GM23338 (cell line): Measurements from ENCODE around the gene LAMTOR1. TPM values are rescaled to one million over a fixed set of nuclear protein-coding genes. Genes with fewer than 3 reads are reported as not detected.

Experiments
- ATAC-seq: fragments of 200-7000 bp; cut with Tn5 transposase; 3 replicates; pipeline ENCODE4 v1.9.1; 2020
- DNase-seq: peaks from one replicate; pipeline ENCODE4 v3.0.0-alpha.2; 2015; ENCODE audit warnings: low spot score
- H2AFZ ChIP-seq: fragments of 200-600 bp; sonication (generic); 2 replicates; pipeline ENCODE4 v1.8.0; 2016; ENCODE audit warnings: antibody characterized with exemption, mild to moderate bottlenecking, moderate library complexity
- H3F3A ChIP-seq: fragments of 200-600 bp; sonication (generic); replicated peaks from 2 replicates; pipeline ENCODE4 v1.8.0; 2017; ENCODE audit warnings: antibody characterized with exemption, mixed run types, low read depth
- H3K27ac ChIP-seq: fragments of 200-600 bp; sonication (generic); 2 replicates; pipeline ENCODE4 v1.6.1; 2016; ENCODE audit warnings: low read depth
- H3K27me3 ChIP-seq: fragments of 200-600 bp; sonication (generic); 2 replicates; pipeline ENCODE4 v1.8.0; 2016; ENCODE audit warnings: mild to moderate bottlenecking, mixed run types, moderate library complexity; ENCODE audit not compliant: insufficient read depth
- H3K36me3 ChIP-seq: fragments of 200-600 bp; sonication (generic); 2 replicates; pipeline ENCODE4 v1.8.0; 2016; ENCODE audit warnings: mild to moderate bottlenecking; ENCODE audit not compliant: insufficient read depth
- H3K4me1 ChIP-seq: fragments of 200-600 bp; sonication (generic); 2 replicates; pipeline ENCODE4 v1.8.0; 2016; ENCODE audit warnings: mild to moderate bottlenecking, moderate library complexity; ENCODE audit not compliant: insufficient read depth
- H3K4me2 ChIP-seq: fragments of 200-600 bp; sonication (generic); 2 replicates; pipeline ENCODE4 v1.7.1; 2017; ENCODE audit warnings: mixed run types
- H3K4me3 ChIP-seq: fragments of 200-600 bp; sonication (generic); 2 replicates; pipeline ENCODE4 v1.6.1; 2016; ENCODE audit warnings: mixed run types
- H3K79me2 ChIP-seq: fragments of 200-600 bp; sonication (generic); replicated peaks from 2 replicates; pipeline ENCODE4 v1.8.0; 2017; ENCODE audit warnings: mild to moderate bottlenecking; ENCODE audit not compliant: insufficient read depth
- H3K9me2 ChIP-seq: fragments of 200-600 bp; sonication (generic); 2 replicates; pipeline ENCODE4 v1.8.0; 2017; ENCODE audit not compliant: insufficient read depth
- H4K20me1 ChIP-seq: fragments of 200-600 bp; sonication (generic); replicated peaks from 2 replicates; pipeline ENCODE4 v1.8.0; 2017; ENCODE audit warnings: mild to moderate bottlenecking; ENCODE audit not compliant: insufficient read depth
- H3K27ac Mint-ChIP-seq: 2 replicates; pipeline ENCODE4 v1.8.0; 2020; ENCODE audit warnings: inconsistent platforms, mild to moderate bottlenecking, moderate library complexity, mixed read lengths
- H3K27me3 Mint-ChIP-seq: 3 replicates; pipeline ENCODE4 v1.8.0; 2022; ENCODE audit warnings: low read depth, mild to moderate bottlenecking, moderate library complexity, mixed read lengths, inconsistent platforms; ENCODE audit not compliant: insufficient read depth, poor library complexity
- H3K36me3 Mint-ChIP-seq: 3 replicates; pipeline ENCODE4 v1.8.0; 2021; ENCODE audit warnings: low read depth, mild to moderate bottlenecking, inconsistent platforms, moderate library complexity, mixed read lengths
- H3K4me1 Mint-ChIP-seq: 3 replicates; pipeline ENCODE4 v1.8.0; 2020; ENCODE audit warnings: mild to moderate bottlenecking, inconsistent platforms, mixed read lengths
- H3K4me3 Mint-ChIP-seq: 3 replicates; pipeline ENCODE4 v1.8.0; 2021; ENCODE audit warnings: moderate library complexity, mild to moderate bottlenecking, inconsistent platforms, mixed read lengths
- H3K9me3 Mint-ChIP-seq: 3 replicates; pipeline ENCODE4 v1.8.0; 2020; ENCODE audit warnings: moderate library complexity, mild to moderate bottlenecking, inconsistent platforms, mixed read lengths
- polyA plus RNA-seq: library from polyadenylated mRNA; unstranded; fragments of >200 nt; fragmentation: Nextera tagmentation; extraction: Ambion mirVana; gene quantifications from 2 replicates; pipeline ENCODE4 v1.2.1, GENCODE V29; 2016
- total RNA-seq: library from RNA; depleted of rRNA; stranded (reverse); fragments of >200 nt; shearing (Covaris generic); gene quantifications from 2 replicates; pipeline ENCODE4 v1.2.3, GENCODE V29; 2014
- TF ChIP-seq, protein P1 (sequence below), 2 experiments: fragments of 200-600 bp in 1 of 2; sonication (generic) in 1 of 2; conservative IDR thresholded peaks; 2 replicates each; pipeline versions ENCODE4 v1.5.1 to v1.6.1; 2016 to 2017; ENCODE audit warnings: antibody characterized with exemption in 2 of 2, low read depth in 2 of 2, mild to moderate bottlenecking in 2 of 2, moderate library complexity in 1 of 2
- TF ChIP-seq, protein P2 (sequence below): fragments of 250-450 bp; sonication (Bioruptor Pico); IDR thresholded peaks from 2 replicates; pipeline ENCODE4 v1.5.0; 2020; ENCODE audit warnings: mild to moderate bottlenecking, moderate library complexity
- TF ChIP-seq, protein P3 (sequence below): IDR thresholded peaks from one replicate; pipeline ENCODE4 v1.6.1; 2018; ENCODE audit warnings: antibody characterized with exemption; ENCODE audit not compliant: unreplicated experiment

Gene LAMTOR1
- total and polyA plus RNA-seq, 2 experiments from 2014 or later, result 112 to 157 TPM

DNA sequence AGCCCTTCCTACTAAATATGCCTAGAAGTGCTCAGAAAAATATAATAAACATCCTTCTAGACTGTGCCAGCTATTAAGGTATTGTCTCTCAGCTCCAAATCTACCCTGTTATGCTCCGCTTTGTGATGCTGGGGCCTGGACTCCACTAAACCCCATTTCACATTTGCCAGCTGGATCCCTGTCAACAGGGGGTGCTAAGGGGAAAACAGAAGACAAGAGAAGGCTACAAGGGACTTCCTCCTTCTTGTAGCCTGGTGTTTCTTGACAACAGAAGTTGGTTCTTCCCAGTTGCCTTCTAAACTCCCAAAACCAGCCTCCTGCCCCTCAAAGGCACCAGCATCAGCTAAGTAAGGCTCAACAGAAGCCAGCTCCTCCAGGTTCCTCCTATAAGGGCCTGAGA is 28.0 kb downstream of the LAMTOR1 start:
- no peak overlapping the region for H2AFZ ChIP-seq
- H3K27ac Mint-ChIP-seq, result no peak overlapping the region
- TF ChIP-seq, protein P1, sequence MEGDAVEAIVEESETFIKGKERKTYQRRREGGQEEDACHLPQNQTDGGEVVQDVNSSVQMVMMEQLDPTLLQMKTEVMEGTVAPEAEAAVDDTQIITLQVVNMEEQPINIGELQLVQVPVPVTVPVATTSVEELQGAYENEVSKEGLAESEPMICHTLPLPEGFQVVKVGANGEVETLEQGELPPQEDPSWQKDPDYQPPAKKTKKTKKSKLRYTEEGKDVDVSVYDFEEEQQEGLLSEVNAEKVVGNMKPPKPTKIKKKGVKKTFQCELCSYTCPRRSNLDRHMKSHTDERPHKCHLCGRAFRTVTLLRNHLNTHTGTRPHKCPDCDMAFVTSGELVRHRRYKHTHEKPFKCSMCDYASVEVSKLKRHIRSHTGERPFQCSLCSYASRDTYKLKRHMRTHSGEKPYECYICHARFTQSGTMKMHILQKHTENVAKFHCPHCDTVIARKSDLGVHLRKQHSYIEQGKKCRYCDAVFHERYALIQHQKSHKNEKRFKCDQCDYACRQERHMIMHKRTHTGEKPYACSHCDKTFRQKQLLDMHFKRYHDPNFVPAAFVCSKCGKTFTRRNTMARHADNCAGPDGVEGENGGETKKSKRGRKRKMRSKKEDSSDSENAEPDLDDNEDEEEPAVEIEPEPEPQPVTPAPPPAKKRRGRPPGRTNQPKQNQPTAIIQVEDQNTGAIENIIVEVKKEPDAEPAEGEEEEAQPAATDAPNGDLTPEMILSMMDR (conservative IDR thresholded peaks at IDR 0.05; ENCODE audit: low read depth in 2 of 2), result peak; percentile 32 to 55; a peak in 3 of 4 replicates
- TF ChIP-seq, protein P2, sequence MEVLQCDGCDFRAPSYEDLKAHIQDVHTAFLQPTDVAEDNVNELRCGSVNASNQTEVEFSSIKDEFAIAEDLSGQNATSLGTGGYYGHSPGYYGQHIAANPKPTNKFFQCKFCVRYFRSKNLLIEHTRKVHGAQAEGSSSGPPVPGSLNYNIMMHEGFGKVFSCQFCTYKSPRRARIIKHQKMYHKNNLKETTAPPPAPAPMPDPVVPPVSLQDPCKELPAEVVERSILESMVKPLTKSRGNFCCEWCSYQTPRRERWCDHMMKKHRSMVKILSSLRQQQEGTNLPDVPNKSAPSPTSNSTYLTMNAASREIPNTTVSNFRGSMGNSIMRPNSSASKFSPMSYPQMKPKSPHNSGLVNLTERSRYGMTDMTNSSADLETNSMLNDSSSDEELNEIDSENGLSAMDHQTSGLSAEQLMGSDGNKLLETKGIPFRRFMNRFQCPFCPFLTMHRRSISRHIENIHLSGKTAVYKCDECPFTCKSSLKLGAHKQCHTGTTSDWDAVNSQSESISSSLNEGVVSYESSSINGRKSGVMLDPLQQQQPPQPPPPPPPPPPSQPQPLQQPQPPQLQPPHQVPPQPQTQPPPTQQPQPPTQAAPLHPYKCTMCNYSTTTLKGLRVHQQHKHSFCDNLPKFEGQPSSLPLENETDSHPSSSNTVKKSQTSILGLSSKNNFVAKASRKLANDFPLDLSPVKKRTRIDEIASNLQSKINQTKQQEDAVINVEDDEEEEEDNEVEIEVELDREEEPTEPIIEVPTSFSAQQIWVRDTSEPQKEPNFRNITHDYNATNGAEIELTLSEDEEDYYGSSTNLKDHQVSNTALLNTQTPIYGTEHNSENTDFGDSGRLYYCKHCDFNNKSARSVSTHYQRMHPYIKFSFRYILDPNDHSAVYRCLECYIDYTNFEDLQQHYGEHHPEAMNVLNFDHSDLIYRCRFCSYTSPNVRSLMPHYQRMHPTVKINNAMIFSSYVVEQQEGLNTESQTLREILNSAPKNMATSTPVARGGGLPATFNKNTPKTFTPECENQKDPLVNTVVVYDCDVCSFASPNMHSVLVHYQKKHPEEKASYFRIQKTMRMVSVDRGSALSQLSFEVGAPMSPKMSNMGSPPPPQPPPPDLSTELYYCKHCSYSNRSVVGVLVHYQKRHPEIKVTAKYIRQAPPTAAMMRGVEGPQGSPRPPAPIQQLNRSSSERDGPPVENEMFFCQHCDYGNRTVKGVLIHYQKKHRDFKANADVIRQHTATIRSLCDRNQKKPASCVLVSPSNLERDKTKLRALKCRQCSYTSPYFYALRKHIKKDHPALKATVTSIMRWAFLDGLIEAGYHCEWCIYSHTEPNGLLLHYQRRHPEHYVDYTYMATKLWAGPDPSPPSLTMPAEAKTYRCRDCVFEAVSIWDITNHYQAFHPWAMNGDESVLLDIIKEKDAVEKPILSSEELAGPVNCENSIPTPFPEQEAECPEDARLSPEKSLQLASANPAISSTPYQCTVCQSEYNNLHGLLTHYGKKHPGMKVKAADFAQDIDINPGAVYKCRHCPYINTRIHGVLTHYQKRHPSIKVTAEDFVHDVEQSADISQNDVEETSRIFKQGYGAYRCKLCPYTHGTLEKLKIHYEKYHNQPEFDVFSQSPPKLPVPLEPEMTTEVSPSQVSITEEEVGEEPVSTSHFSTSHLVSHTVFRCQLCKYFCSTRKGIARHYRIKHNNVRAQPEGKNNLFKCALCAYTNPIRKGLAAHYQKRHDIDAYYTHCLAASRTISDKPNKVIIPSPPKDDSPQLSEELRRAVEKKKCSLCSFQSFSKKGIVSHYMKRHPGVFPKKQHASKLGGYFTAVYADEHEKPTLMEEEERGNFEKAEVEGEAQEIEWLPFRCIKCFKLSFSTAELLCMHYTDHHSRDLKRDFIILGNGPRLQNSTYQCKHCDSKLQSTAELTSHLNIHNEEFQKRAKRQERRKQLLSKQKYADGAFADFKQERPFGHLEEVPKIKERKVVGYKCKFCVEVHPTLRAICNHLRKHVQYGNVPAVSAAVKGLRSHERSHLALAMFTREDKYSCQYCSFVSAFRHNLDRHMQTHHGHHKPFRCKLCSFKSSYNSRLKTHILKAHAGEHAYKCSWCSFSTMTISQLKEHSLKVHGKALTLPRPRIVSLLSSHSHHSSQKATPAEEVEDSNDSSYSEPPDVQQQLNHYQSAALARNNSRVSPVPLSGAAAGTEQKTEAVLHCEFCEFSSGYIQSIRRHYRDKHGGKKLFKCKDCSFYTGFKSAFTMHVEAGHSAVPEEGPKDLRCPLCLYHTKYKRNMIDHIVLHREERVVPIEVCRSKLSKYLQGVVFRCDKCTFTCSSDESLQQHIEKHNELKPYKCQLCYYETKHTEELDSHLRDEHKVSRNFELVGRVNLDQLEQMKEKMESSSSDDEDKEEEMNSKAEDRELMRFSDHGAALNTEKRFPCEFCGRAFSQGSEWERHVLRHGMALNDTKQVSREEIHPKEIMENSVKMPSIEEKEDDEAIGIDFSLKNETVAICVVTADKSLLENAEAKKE (CRISPR knock-in tag), result no peak
- TF ChIP-seq, protein P3, sequence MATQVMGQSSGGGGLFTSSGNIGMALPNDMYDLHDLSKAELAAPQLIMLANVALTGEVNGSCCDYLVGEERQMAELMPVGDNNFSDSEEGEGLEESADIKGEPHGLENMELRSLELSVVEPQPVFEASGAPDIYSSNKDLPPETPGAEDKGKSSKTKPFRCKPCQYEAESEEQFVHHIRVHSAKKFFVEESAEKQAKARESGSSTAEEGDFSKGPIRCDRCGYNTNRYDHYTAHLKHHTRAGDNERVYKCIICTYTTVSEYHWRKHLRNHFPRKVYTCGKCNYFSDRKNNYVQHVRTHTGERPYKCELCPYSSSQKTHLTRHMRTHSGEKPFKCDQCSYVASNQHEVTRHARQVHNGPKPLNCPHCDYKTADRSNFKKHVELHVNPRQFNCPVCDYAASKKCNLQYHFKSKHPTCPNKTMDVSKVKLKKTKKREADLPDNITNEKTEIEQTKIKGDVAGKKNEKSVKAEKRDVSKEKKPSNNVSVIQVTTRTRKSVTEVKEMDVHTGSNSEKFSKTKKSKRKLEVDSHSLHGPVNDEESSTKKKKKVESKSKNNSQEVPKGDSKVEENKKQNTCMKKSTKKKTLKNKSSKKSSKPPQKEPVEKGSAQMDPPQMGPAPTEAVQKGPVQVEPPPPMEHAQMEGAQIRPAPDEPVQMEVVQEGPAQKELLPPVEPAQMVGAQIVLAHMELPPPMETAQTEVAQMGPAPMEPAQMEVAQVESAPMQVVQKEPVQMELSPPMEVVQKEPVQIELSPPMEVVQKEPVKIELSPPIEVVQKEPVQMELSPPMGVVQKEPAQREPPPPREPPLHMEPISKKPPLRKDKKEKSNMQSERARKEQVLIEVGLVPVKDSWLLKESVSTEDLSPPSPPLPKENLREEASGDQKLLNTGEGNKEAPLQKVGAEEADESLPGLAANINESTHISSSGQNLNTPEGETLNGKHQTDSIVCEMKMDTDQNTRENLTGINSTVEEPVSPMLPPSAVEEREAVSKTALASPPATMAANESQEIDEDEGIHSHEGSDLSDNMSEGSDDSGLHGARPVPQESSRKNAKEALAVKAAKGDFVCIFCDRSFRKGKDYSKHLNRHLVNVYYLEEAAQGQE, result no peak
- no peaks in the 10 kb centered on the region for H3K9me3 Mint-ChIP-seq
- no peaks in the 10 kb centered on the region for H3F3A ChIP-seq
- peaks cover 46% of the 10 kb centered on the region for H4K20me1 ChIP-seq
- no peak overlapping the region for H3K27ac ChIP-seq
- peaks cover 33% of the 10 kb centered on the region for H3K4me1 Mint-ChIP-seq
- no peak overlapping the region for H3K4me3 ChIP-seq
- no peaks in the 10 kb centered on the region for H3K9me2 ChIP-seq
- no peak overlapping the region for H3K4me3 Mint-ChIP-seq
- no peaks in the 10 kb centered on the region for H3K36me3 ChIP-seq
- DNase-seq (peak; percentile 58), ATAC-seq (peak; percentile 46)
- H3K4me1 ChIP-seq, result peaks cover 21% of the 10 kb centered on the region; the same call in 1 of the 2 replicates
- peaks cover 97% of the 10 kb centered on the region for H3K79me2 ChIP-seq
- H3K4me2 ChIP-seq, result no peak overlapping the region
- H3K27me3 Mint-ChIP-seq, result peaks cover 6% of the 10 kb centered on the region
- no peaks in the 10 kb centered on the region for H3K27me3 ChIP-seq
- peaks cover 11% of the 10 kb centered on the region; the same call in 1 of the 3 replicates for H3K36me3 Mint-ChIP-seq
